ENCODE results near the gene DDX52.
"Not testable (repeated sequence)": the region's sequence is repeated elsewhere in the genome, so short reads cannot be mapped to it uniquely, and the experiment has no call there.

The DDX52 gene
- total RNA-seq: 32.7 to 49.6 (median 40.9) reads per million in 4 donors

- peak; percentile 81 to 89 (median 84) for DNase-seq
These were observed at the start of gene DDX52 for GRCh38 chr17:37643118-37643766. Gene DDX52, minus strand, starts transcription at chr17:37643446. Its CDS starts 26 bp downstream, at chr17:37643420.

- no peak for DNase-seq
These were observed 48.6 kb upstream of the DDX52 start for GRCh38 chr17:37691807-37692206.

GRCh38 chr17:37689317-37689716 is 46.1 kb upstream of the DDX52 start:
- no peak for DNase-seq

- DNase-seq: no peak
These were observed 40.3 kb upstream of the DDX52 start for GRCh38 chr17:37683454-37683984.

GRCh38 chr17:37682007-37682406 is 38.8 kb upstream of the DDX52 start:
- DNase-seq: no peak

- not testable (repeated sequence) for DNase-seq
These were observed 36.7 kb upstream of the DDX52 start for GRCh38 chr17:37679995-37680394.

GRCh38 chr17:37678036-37678435 is 34.8 kb upstream of the DDX52 start:
- DNase-seq: no peak

GRCh38 chr17:37677021-37677420 is 33.8 kb upstream of the DDX52 start:
- no peak for DNase-seq

GRCh38 chr17:37676115-37676925 is 33.1 kb upstream of the DDX52 start:
- DNase-seq: no peak

GRCh38 chr17:37674511-37674910 is 31.3 kb upstream of the DDX52 start:
- no peak for DNase-seq

- DNase-seq: no peak
These were observed 30.1 kb upstream of the DDX52 start for GRCh38 chr17:37673386-37673785.

GRCh38 chr17:37672548-37673078 is 29.4 kb upstream of the DDX52 start:
- DNase-seq: no peak

GRCh38 chr17:37671824-37672547 is 28.7 kb upstream of the DDX52 start:
- DNase-seq: no peak

GRCh38 chr17:37671028-37671823 is 28.0 kb upstream of the DDX52 start:
- no peak for DNase-seq

GRCh38 chr17:37667039-37667438 is 23.8 kb upstream of the DDX52 start:
- DNase-seq: no peak

GRCh38 chr17:37664214-37664613 is 21.0 kb upstream of the DDX52 start:
- DNase-seq: no peak

- no peak for DNase-seq
These were observed 19.1 kb upstream of the DDX52 start for GRCh38 chr17:37662353-37662752.

GRCh38 chr17:37661400-37662014 is 18.3 kb upstream of the DDX52 start:
- DNase-seq: no peak

- no peak for DNase-seq
These were observed 16.7 kb upstream of the DDX52 start for GRCh38 chr17:37659925-37660324.

GRCh38 chr17:37657202-37657601 is 14.0 kb upstream of the DDX52 start:
- no peak for DNase-seq

GRCh38 chr17:37651849-37652248 is 8.6 kb upstream of the DDX52 start:
- DNase-seq: no peak

Measured in T-helper 1 cell (primary cell).